Putamen (tissue), 1 donor: ENCODE data around the gene MRPS6.
A peak's percentile ranks its signal among the peaks of the same experiment; 100 is the strongest.

Experiments
- DNase-seq: peaks from one replicate; pipeline ENCODE4 v3.0.0-alpha.2; 2016; ENCODE audit warnings: low spot score

The MRPS6 gene

DNA sequence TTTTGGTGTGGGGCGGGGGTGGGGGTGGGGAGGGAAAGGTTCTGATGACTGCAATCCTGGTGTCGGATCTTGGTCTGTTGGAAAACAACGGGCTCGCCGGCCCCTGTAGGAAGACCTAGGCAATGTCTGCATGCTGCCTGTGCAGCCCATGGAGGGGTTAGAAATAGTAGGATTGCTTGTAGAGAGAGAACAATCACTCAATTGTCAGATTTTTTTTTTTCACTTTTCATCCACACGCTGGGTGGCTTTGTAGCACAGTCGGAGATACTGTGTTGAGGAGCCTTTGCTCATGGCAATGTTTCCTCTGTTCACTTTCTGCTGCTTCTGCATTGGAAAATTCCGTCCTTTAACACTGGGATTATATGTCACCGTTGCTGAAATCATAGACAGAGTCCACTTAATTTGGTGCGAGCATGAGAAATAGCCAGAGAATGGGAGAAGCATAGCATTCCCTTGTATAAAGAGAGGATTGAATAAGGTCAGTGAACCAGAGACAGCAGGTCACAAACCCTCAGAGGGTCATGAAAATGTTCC lies 107.5 kb downstream of the MRPS6 start:
- peak; percentile 59 for DNase-seq

DNA sequence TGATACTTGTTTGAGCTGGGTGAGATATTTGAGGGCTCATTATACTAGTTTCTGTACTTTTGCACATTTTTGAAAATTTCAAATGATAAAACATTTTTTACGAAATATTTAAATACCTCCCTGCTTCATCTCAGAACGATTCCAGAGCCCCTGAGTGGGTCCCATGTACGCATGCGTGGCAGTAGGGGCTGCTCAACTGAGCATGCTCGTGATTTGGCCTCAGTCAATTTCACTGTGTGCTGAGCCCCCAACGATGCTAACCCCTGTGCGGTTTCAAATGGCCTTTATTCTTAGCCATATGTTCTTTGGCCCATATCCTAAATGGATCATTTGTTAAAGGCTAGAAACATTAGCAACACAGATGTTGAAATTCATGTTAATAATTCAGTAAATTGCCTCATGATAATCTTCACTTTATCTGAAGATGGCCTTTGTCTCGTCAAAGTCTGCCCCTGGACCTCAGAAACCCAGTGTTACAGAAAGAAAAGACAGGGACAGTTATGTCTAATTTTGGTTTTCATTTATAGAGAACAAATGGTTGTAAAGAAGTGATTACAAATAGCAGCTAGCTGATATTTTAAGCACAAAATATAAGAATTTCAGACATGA lies 108.2 kb downstream of the MRPS6 start:
- DNase-seq, result no peak

DNA sequence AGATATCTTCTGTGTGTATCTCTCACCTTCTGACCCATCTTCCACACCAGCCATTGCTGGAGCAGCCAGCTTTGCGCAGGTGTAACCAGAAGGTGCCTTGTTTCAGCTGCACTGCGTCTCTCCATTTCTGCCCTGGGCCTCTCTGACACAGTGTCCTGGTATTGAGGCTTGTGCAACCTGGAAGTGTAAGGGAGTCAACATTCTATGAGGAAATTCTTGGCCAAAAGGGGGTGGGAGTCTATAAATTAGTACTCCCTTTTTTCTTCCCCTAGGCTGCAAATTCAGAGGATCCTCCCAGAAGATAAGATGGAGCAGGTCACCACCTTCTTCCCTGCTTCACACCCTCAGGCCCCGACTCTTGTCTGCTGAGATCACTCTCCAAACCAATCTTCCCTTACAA lies 109.1 kb downstream of the MRPS6 start:
- no peak for DNase-seq

DNA sequence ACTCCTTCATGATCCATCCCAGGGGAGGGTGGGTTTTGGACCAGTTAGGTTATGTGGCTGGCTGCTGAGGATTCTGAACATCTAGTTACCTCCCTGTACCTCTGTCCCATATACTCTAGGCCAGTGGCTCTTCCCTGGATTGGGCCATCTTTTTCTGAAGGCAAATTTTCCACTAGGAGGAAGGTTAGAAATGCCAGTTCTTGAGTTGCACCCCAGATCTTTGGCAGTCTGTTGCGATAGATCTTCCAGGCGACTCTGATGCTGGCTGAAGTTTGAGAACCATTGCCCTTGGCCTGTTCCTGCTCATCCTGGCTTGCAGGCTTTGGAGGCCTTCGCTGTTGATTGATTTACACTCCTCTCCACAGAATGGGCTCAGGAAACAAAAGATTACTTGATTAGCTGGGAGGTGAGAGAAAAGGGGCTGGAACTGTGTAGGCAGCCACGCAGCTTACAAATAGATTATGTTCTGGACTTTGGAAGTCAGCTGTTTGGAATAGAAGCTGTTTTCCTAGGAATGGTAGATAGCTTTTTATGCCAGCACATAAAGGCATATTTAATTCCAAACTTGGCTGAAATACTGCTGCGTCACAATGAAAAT lies 110.1 kb downstream of the MRPS6 start:
- DNase-seq, result no peak

DNA sequence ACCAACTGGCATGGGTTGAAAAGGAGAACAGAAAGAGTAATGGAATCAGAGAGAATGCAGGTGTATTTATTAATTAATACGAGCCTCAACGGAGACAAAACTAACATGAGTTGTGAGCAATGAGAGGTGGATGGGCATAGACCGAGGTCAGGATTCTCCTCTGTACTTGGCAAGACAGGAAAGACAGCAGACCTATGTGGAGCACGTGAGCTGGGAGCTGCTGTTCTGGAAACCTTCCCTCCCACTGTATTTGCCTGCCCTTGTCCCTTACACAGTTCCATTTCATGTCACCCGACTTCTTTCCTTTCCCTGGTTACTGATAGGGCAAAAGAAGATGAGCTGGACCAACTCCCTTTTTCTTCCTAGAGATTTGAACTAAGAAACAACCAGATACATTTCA lies 110.9 kb downstream of the MRPS6 start:
- DNase-seq, result no peak

DNA sequence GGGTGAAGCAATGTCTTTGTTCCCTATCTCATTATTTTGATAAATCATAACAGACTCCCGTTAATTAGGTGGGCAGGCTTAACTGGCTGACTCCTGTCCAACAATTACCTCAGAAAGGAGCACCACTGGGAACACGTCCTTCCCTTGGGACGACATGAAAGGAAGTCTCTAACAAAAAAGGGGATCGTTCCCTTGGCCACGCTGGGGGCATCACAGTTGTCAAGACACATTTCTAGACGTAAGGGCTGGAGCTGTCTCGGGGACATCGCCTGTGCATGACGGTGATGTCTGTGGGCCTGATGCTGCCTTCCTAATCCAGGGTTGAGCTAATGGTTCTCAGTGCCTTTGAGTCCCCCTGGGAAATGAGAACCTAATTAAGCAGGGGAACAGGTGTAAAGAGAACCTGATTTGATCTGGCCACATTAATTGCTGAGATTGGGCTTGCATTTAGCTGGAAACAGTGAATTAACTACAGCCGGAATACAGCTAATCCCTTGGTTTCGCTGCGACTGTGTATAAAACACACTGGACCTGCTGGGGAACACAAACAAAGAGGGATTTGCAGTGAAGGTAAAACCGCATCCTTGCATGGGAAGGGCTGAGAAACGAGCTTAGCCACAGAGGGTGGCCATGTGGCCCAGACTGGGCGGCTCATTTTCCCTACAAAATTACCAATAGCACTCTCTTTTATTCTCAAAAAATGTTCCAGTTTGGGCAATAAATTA lies 111.8 kb downstream of the MRPS6 start:
- DNase-seq, result no peak

DNA sequence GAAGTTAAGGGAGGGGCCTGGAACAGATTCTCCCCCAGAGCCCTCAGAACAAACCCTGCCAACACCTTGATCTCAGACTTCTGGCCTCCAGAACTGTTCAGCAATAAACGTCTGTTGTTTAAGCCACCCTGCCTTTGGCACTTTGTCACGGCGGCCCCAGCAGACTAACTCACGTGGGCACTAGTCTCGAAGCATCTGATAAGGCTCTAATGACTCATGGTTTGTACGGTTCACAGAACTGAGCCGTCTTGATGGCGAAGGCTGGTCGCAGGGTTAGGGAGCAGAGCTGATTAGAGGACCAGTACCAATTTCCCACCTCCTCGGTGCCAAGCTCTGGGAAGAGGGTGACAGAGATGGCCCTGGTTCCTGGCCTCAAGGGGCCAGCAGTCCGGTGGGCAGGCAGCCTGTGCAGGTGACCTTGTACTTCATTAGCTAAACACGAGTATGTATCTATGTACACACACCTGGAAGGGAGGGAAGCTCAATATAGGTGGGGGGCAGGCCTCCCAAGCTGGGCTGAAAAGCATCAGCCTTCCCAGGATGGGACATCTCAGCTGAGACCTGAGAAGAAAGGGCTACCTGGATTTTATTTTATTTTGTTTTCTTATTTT lies 112.8 kb downstream of the MRPS6 start:
- DNase-seq, result no peak

DNA sequence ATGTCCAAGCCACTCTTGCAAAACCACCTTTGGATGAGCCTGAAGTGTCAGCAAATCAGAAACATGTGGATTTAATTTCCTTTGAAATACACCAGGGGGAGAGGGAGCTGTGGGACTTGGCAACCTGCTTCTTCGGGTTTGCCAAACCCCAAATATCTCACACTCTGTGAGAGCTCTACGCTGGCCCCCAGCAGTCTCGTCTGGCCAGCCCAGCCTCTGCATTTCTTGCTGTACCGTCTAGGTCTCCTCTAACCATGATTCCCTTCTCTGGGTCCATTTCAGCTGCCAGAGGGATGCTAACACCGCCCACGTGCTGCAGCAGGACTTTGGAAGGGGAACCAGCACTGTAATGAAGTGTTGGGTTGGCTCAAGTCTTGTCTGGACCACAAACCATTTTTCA lies 114.6 kb downstream of the MRPS6 start:
- DNase-seq, result no peak

DNA sequence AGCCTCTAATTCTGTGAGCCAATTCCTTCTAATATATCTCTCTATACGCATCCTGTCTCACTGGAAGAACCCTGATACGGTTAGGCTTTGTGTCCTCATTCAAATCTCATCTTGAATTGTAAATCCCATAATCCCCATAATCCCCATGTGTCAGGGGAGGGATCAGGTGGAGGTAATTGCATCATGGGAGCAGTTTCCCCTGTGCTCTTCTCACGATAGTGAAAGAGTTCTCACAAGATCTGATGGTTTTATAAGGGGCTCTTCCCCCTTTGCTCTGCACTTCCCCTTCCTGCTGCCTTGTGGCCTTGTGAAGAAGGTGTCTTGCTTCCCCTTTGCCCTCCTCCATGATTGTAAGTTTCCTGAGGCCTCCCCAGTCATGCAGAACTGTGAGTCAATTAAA lies 116.1 kb downstream of the MRPS6 start:
- no peak for DNase-seq

DNA sequence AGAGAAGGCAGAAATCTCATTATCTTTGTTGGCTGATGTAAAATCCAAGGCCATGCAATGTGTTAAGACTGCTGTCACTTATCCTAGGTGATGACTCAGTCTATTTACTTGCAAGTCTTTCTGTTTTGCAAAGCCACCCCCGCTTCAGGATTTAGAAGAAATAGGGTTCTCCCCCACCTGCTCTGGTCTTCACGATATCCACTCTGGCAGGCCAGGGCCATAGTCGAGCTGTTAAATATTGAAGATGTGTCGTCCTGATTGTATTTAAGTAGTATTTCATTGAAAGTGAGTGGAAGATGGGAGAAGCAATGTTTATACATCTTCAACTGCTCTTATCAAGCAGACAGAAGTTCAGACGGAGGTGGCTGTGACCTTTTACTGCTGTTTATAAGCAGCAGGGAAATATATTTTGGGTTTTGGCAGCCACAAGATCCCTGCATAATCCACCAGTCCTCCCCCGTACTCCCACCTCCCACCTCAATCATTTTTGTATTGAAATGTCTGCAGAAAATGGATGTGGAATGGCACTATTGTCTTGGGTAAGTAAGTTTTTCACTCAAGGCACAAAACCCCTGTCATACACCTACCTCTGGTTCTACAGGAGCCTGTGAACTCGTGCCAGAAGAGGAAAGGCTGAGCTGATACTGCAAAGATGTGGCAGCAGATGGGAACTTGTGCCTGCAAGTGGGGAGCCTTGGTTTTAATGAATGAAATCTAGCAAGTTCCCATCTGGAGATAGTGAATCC lies 117.4 kb downstream of the MRPS6 start:
- peak; percentile 52 for DNase-seq

DNA sequence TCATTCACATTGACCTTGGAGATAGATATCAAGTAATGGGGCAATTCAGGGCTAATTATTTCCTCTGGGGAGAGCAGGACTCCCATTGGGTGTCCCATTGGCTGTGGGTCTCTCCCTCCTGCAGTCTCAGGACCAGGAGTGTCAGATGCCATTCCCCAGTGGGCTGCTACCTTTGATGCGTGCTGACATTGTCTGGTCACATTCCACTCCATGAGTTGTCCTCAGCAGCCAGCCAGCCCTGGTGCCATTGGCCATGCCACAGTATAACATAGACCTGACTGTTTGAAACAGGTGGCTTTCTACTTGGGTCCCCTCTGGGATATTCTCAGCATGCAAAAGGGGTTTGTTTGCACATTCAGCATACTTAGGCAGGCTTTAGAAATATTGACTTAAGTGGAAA lies 118.5 kb downstream of the MRPS6 start:
- DNase-seq, result no peak
